Activated naive CD4-positive, alpha-beta T cell treated with Interleukin-2 at 50 U/mL for 16 hours (primary cell): ENCODE data around the gene LMO1.

Experiments used
- DNase-seq: peaks from one replicate; pipeline ENCODE4 v3.0.0-alpha.2; 2020

Gene LMO1

GRCh38 chr11:8263769-8264410 is at the start of gene LMO1:
TSS of gene LMO1 (minus strand) at chr11:8263878. CDS start at chr11:8263362, 516 bp downstream.
- DNase-seq: peak; percentile 73

GRCh38 chr11:8312986-8313385 is 49.3 kb upstream of the LMO1 start:
- no peak for DNase-seq

- no peak for DNase-seq
Measured at GRCh38 chr11:8311366-8311765, 47.7 kb upstream of the LMO1 start.

GRCh38 chr11:8310743-8311298 is 47.1 kb upstream of the LMO1 start:
- no peak for DNase-seq

- no peak for DNase-seq
Measured at GRCh38 chr11:8309862-8310261, 46.2 kb upstream of the LMO1 start.

GRCh38 chr11:8309311-8309710 is 45.6 kb upstream of the LMO1 start:
- DNase-seq: no peak

GRCh38 chr11:8307601-8308000 is 43.9 kb upstream of the LMO1 start:
- no peak for DNase-seq

- no peak for DNase-seq
Measured at GRCh38 chr11:8301622-8302021, 37.9 kb upstream of the LMO1 start.

GRCh38 chr11:8298801-8299786 is 35.4 kb upstream of the LMO1 start:
- no peak for DNase-seq

GRCh38 chr11:8297781-8298440 is 34.2 kb upstream of the LMO1 start:
- DNase-seq: no peak

GRCh38 chr11:8296872-8297271 is 33.2 kb upstream of the LMO1 start:
- DNase-seq: no peak

GRCh38 chr11:8296038-8296649 is 32.5 kb upstream of the LMO1 start:
- DNase-seq: no peak

GRCh38 chr11:8294251-8294935 is 30.7 kb upstream of the LMO1 start:
- DNase-seq: no peak

GRCh38 chr11:8293171-8293570 is 29.5 kb upstream of the LMO1 start:
- DNase-seq: no peak

GRCh38 chr11:8292351-8292750 is 28.7 kb upstream of the LMO1 start:
- DNase-seq: no peak

- no peak for DNase-seq
Measured at GRCh38 chr11:8291421-8292350, 28.0 kb upstream of the LMO1 start.

- DNase-seq: no peak
Measured at GRCh38 chr11:8290081-8290810, 26.6 kb upstream of the LMO1 start.

GRCh38 chr11:8289492-8289918 is 25.8 kb upstream of the LMO1 start:
- no peak for DNase-seq

- no peak for DNase-seq
Measured at GRCh38 chr11:8288824-8289491, 25.3 kb upstream of the LMO1 start.
